B cell (primary cell): ENCODE data around the gene CDH18. TPM values are rescaled to one million over a fixed set of nuclear protein-coding genes. Genes with fewer than 3 reads are reported as not detected.

Source experiments
- ATAC-seq: fragments of 200-7000 bp; cut with Tn5 transposase; one replicate; pipeline ENCODE4 v1.10.0; 2021; ENCODE audit warnings: low read depth, mild to moderate bottlenecking, moderate number of reproducible peaks, moderate library complexity
- CTCF ChIA-PET: fragments of 350-600 bp; sonication (Branson Sonifier 250); formaldehyde crosslinking; loops from one replicate; lab custom pipeline; 2021; ENCODE audit warnings: antibody characterized with exemption, inconsistent platforms; lab: Charles Lee
- POLR2A ChIA-PET: fragments of 350-600 bp; sonication (Branson Sonifier 250); formaldehyde crosslinking; loops from one replicate; lab custom pipeline; 2021; ENCODE audit warnings: antibody characterized with exemption; lab: Charles Lee
- DNase-seq: peaks from one replicate; pipeline ENCODE4 v3.0.0; 2013
- H2AFZ ChIP-seq: 2 replicates; pipeline ENCODE4 v1.6.1; 2012; ENCODE audit warnings: mild to moderate bottlenecking, low read depth, low read length; ENCODE audit not compliant: insufficient read depth, poor library complexity, severe bottlenecking
- H3K27ac ChIP-seq, 2 donors: 1 replicate in 1 of 2; 2 replicates in 1 of 2; pipeline ENCODE4 v1.5.1; 2012 to 2013; ENCODE audit warnings: low read length in 2 of 2, mild to moderate bottlenecking in 2 of 2, moderate library complexity in 1 of 2
- H3K27me3 ChIP-seq, 4 experiments: fragments of 200-600 bp in 1 of 4; sonication (generic) in 1 of 4; replicated peaks in 1 of 4; 1 replicate in 2 of 4; 2 replicates in 2 of 4; pipeline versions ENCODE4 v1.6.1 to v1.7.0; 2013 to 2016; ENCODE audit warnings: low read length in 3 of 4, mild to moderate bottlenecking in 2 of 4, mixed read lengths in 1 of 4, moderate library complexity in 1 of 4; ENCODE audit not compliant: insufficient read depth in 4 of 4, control insufficient read depth in 3 of 4; ENCODE audit errors: control extremely low read depth in 1 of 4
- H3K36me3 ChIP-seq, 2 experiments: replicated peaks in 1 of 2; 1 replicate in 1 of 2; 2 replicates in 1 of 2; pipeline versions ENCODE4 v1.6.1 to v1.7.1; 2013; ENCODE audit warnings: low read length in 1 of 2; ENCODE audit not compliant: insufficient read depth in 2 of 2, control insufficient read depth in 1 of 2; ENCODE audit errors: control extremely low read depth in 1 of 2, extremely low read depth in 1 of 2
- H3K4me1 ChIP-seq, 2 donors: fragments of 200-600 bp in 1 of 2; sonication (generic) in 1 of 2; 1 replicate in 1 of 2; 2 replicates in 1 of 2; pipeline versions ENCODE4 v1.5.1 to v1.6.1; 2013 to 2017; ENCODE audit warnings: low read length in 2 of 2; ENCODE audit not compliant: control insufficient read depth in 2 of 2, insufficient read depth in 2 of 2
- H3K4me2 ChIP-seq: replicated peaks from 2 replicates; pipeline ENCODE3; 2012; ENCODE audit warnings: mild to moderate bottlenecking, low read depth, low read length; ENCODE audit not compliant: poor library complexity, severe bottlenecking
- H3K4me3 ChIP-seq, 5 experiments: fragments of 200-600 bp in 1 of 5; sonication (generic) in 1 of 5; 1 replicate in 3 of 5; 2 replicates in 2 of 5; pipeline versions ENCODE4 v1.5.1 to v1.7.0; 2011 to 2016; ENCODE audit warnings: low read length in 4 of 5, mild to moderate bottlenecking in 4 of 5, low read depth in 2 of 5, control low read depth in 1 of 5, moderate library complexity in 1 of 5; ENCODE audit not compliant: insufficient read depth in 1 of 5; ENCODE audit errors: control extremely low read depth in 1 of 5, extremely low read depth in 1 of 5
- H3K79me2 ChIP-seq: fragments of 200-600 bp; sonication (generic); one replicate; pipeline ENCODE4 v1.6.0; 2016; ENCODE audit warnings: low read length; ENCODE audit not compliant: control insufficient read depth, insufficient read depth
- H3K9ac ChIP-seq: fragments of 200-600 bp; sonication (generic); 2 replicates; pipeline ENCODE4 v1.6.1; 2017; ENCODE audit warnings: mild to moderate bottlenecking, low read length, moderate library complexity
- H3K9me3 ChIP-seq, 3 donors: one replicate each; pipeline versions ENCODE4 v1.6.1 to v1.7.1; 2013; ENCODE audit warnings: low read length in 2 of 3; ENCODE audit not compliant: control insufficient read depth in 2 of 3, insufficient read depth in 1 of 3; ENCODE audit errors: control extremely low read depth in 1 of 3
- H4K20me1 ChIP-seq: 2 replicates; pipeline ENCODE4 v1.6.0; 2012; ENCODE audit warnings: mild to moderate bottlenecking, low read length; ENCODE audit not compliant: insufficient read depth, control insufficient read depth, poor library complexity, severe bottlenecking
- H3K27ac Mint-ChIP-seq: one replicate; pipeline ENCODE4 v1.8.0; 2021; ENCODE audit warnings: mixed read lengths
- H3K27me3 Mint-ChIP-seq: one replicate; pipeline ENCODE4 v1.8.0; 2021; ENCODE audit warnings: mixed read lengths
- H3K4me1 Mint-ChIP-seq: one replicate; pipeline ENCODE4 v1.8.0; 2021; ENCODE audit warnings: mixed read lengths
- H3K4me3 Mint-ChIP-seq: one replicate; pipeline ENCODE4 v1.8.0; 2021; ENCODE audit warnings: mixed read lengths
- H3K9me3 Mint-ChIP-seq: one replicate; pipeline ENCODE4 v1.8.0; 2022; ENCODE audit warnings: mixed read lengths; ENCODE audit not compliant: insufficient read depth
- EZH2 ChIP-seq: IDR thresholded peaks from 2 replicates; pipeline ENCODE4 v1.6.1; 2012; ENCODE audit warnings: borderline replicate concordance, low read depth, mild to moderate bottlenecking, moderate library complexity, low read length; ENCODE audit not compliant: insufficient read depth, poor library complexity, severe bottlenecking
- WGBS: methylation state at CpG from one replicate; pipeline ENCODE4 v1.1.5; 2013; ENCODE audit warnings: missing lambda C conversion rate; ENCODE audit not compliant: insufficient coverage; 5-methylcytosine and 5-hydroxymethylcytosine counted together
- intact Hi-C: fragments of 100-400 bp; cut with micrococcal nuclease; formaldehyde crosslinking; loops from one replicate; pipeline ENCODE4 v1.10.0; 2022
- polyA plus RNA-seq: library from polyadenylated mRNA; depleted of rRNA; stranded (reverse); fragments of >200 nt; gene quantifications from 2 replicates; pipeline ENCODE4 v1.2.3, GENCODE V29; 2012
- total RNA-seq, 2 donors: library from RNA; stranded (reverse); fragments of 120-200 nt in 1 of 2; gene quantifications; 1 replicate in 1 of 2; 2 replicates in 1 of 2; pipeline versions ENCODE4 v1.2.3 to v1.2.4, GENCODE V29; 2013 to 2022
- TF ChIP-seq, protein P1 (sequence below): fragments of 200-600 bp; IDR thresholded peaks from one replicate; pipeline ENCODE4 v1.8.0; 2022; ENCODE audit warnings: antibody characterized with exemption, mild to moderate bottlenecking

Gene CDH18
- total and polyA plus RNA-seq, 2 donors (not counting 1 experiment from before 2014, with no cell fraction given) = not detected

DNA sequence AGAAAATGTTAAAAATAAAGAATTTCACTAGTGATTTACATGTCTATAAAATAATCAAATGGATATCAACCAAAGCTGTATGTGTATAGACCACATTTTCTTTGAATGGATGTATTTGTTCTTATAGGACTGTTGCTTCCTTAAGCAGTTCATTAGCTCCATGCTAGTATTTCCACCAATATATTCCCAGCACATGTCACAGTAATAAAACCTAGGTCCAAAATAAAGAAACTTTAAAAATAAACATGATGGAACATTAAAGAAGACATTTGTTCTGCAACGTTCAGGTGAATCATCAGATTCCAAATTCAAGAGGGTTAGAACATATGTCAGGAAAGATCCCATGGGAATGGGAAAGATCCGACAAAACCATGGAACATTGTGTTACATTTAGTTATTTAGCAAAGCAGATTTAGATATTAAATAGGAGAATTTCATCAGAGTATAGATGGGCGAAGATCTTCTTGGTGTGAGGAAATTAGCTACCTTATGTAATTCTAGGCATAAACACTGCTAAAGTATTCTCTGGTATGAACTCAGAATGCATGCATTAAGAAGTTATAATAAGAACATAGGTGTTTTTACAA lies 490.7 kb downstream of the CDH18 start:
- Histone ChIP-seq H3K27ac (no peak overlapping the region), H2AFZ (no peak overlapping the region), H4K20me1 (no peaks in the 10 kb centered on the region), H3K9ac (no peak overlapping the region), H3K4me3 (no peak overlapping the region), H3K4me1 (no peaks in the 10 kb centered on the region), H3K79me2 (no peaks in the 10 kb centered on the region), H3K27me3 (no peaks in the 10 kb centered on the region), H3K36me3 (no peaks in the 10 kb centered on the region), H3K9me3 (no peaks in the 10 kb centered on the region), H3K4me2 (no peak overlapping the region)
- no CpG with 5 or more reads among the region's 3 CpGs for WGBS
- intact Hi-C loops = no loop called here
- Mint-ChIP-seq H3K9me3 (no peaks in the 10 kb centered on the region), H3K4me1 (no peaks in the 10 kb centered on the region), H3K27ac (no peak overlapping the region), H3K27me3 (no peaks in the 10 kb centered on the region), H3K4me3 (no peak overlapping the region)
- CTCF ChIA-PET = no interaction called here
- TF ChIP-seq, protein P1, sequence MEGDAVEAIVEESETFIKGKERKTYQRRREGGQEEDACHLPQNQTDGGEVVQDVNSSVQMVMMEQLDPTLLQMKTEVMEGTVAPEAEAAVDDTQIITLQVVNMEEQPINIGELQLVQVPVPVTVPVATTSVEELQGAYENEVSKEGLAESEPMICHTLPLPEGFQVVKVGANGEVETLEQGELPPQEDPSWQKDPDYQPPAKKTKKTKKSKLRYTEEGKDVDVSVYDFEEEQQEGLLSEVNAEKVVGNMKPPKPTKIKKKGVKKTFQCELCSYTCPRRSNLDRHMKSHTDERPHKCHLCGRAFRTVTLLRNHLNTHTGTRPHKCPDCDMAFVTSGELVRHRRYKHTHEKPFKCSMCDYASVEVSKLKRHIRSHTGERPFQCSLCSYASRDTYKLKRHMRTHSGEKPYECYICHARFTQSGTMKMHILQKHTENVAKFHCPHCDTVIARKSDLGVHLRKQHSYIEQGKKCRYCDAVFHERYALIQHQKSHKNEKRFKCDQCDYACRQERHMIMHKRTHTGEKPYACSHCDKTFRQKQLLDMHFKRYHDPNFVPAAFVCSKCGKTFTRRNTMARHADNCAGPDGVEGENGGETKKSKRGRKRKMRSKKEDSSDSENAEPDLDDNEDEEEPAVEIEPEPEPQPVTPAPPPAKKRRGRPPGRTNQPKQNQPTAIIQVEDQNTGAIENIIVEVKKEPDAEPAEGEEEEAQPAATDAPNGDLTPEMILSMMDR = no peak
- TF ChIP-seq EZH2 = no peak
- DNase-seq = no peak
- POLR2A ChIA-PET = no interaction called here
- no peak for ATAC-seq

DNA sequence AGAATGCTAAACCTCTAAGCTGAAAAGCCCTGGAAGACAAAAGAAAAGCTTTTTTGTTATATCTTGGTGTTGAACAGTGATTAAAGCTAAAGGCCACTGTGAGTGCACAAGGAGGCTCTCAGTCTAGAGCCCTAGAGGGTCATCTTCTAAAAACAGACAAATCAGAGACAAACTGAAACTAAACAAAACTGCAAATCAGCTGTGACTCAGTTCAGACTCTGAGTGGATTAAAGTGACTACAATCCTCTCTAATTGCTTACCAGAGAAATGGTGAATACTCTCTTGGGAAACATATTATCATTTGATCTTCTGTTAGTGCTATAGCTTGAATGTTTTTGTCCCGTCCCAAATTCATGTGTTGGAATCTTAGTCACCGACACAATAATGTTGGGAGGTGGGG lies 491.9 kb downstream of the CDH18 start:
- H3K79me2 ChIP-seq = no peaks in the 10 kb centered on the region
- no peak overlapping the region for H3K4me2 ChIP-seq
- no peak overlapping the region for H3K27ac ChIP-seq
- H3K36me3 ChIP-seq = no peaks in the 10 kb centered on the region
- 95% methylated on average over 2 of the region's 2 CpGs for WGBS
- CTCF ChIA-PET = no interaction called here
- Mint-ChIP-seq H3K4me3 (no peak overlapping the region), H3K9me3 (no peaks in the 10 kb centered on the region), H3K27me3 (no peaks in the 10 kb centered on the region), H3K27ac (no peak overlapping the region), H3K4me1 (no peaks in the 10 kb centered on the region)
- TF ChIP-seq EZH2 = no peak
- TF ChIP-seq, protein P1 = no peak
- H3K9ac ChIP-seq = no peak overlapping the region
- POLR2A ChIA-PET = no interaction called here
- no peak for ATAC-seq
- no peak overlapping the region for H3K4me3 ChIP-seq
- no peaks in the 10 kb centered on the region for H4K20me1 ChIP-seq
- H2AFZ ChIP-seq = no peak overlapping the region
- H3K9me3 ChIP-seq = no peaks in the 10 kb centered on the region
- H3K4me1 ChIP-seq = no peaks in the 10 kb centered on the region
- H3K27me3 ChIP-seq = no peaks in the 10 kb centered on the region
- DNase-seq = no peak
- intact Hi-C loops = no loop called here
